Effector CD8-positive, alpha-beta T cell (primary cell): ENCODE data around the gene HDAC9.

ENCODE experiments used
- DNase-seq: peaks from one replicate; lab custom pipeline; 2025; lab: John Stamatoyannopoulos, UW

Gene HDAC9

GRCh38 chr7:18788026-18788425 is 292.5 kb downstream of the HDAC9 start:
- DNase-seq = no peak

GRCh38 chr7:18792871-18793595 is 297.5 kb downstream of the HDAC9 start:
- no peak for DNase-seq

GRCh38 chr7:18796216-18796615 is 300.7 kb downstream of the HDAC9 start:
- no peak for DNase-seq

- no peak for DNase-seq
Observed at GRCh38 chr7:18798088-18798906, 302.7 kb downstream of the HDAC9 start.

GRCh38 chr7:18799899-18800298 is 304.4 kb downstream of the HDAC9 start:
- no peak for DNase-seq

GRCh38 chr7:18803923-18804322 is 308.4 kb downstream of the HDAC9 start:
- no peak for DNase-seq

- no peak for DNase-seq
Observed at GRCh38 chr7:18806177-18806576, 310.6 kb downstream of the HDAC9 start.

GRCh38 chr7:18808026-18808425 is 312.5 kb downstream of the HDAC9 start:
- DNase-seq = no peak

GRCh38 chr7:18815261-18815960 is 319.9 kb downstream of the HDAC9 start:
- DNase-seq = no peak

- DNase-seq = no peak
Observed at GRCh38 chr7:18820981-18821380, 325.4 kb downstream of the HDAC9 start.

- DNase-seq = no peak
Observed at GRCh38 chr7:18821554-18821953, 326.0 kb downstream of the HDAC9 start.

GRCh38 chr7:18824157-18824556 is 328.6 kb downstream of the HDAC9 start:
- DNase-seq = no peak

- DNase-seq = no peak
Observed at GRCh38 chr7:18828260-18828993, 332.9 kb downstream of the HDAC9 start.

- no peak for DNase-seq
Observed at GRCh38 chr7:18828994-18829857, 333.7 kb downstream of the HDAC9 start.

- no peak for DNase-seq
Observed at GRCh38 chr7:18829858-18830285, 334.3 kb downstream of the HDAC9 start.

GRCh38 chr7:18831419-18831818 is 335.9 kb downstream of the HDAC9 start:
- no peak for DNase-seq

GRCh38 chr7:18831943-18832342 is 336.4 kb downstream of the HDAC9 start:
- DNase-seq = no peak

GRCh38 chr7:18834577-18834976 is 339.0 kb downstream of the HDAC9 start:
- DNase-seq = no peak

- no peak for DNase-seq
Observed at GRCh38 chr7:18835001-18835690, 339.6 kb downstream of the HDAC9 start.

- DNase-seq = no peak
Observed at GRCh38 chr7:18843979-18844378, 348.4 kb downstream of the HDAC9 start.
